DND-41 (cell line): ENCODE results near the gene ALDH16A1.

Experiments used
- EZH2 ChIP-seq: IDR thresholded peaks from 3 replicates; pipeline ENCODE4 v1.6.1; 2012; ENCODE audit warnings: borderline replicate concordance, low read depth, mild to moderate bottlenecking, moderate library complexity, low read length, inconsistent platforms; ENCODE audit not compliant: severe bottlenecking
- TF ChIP-seq, protein P1 (sequence below): IDR thresholded peaks from 2 replicates; pipeline ENCODE4 v1.5.1; 2012; ENCODE audit warnings: borderline replicate concordance, low read length, moderate library complexity, mild to moderate bottlenecking; ENCODE audit not compliant: poor library complexity, severe bottlenecking; ENCODE audit errors: extremely low read depth

DNA sequence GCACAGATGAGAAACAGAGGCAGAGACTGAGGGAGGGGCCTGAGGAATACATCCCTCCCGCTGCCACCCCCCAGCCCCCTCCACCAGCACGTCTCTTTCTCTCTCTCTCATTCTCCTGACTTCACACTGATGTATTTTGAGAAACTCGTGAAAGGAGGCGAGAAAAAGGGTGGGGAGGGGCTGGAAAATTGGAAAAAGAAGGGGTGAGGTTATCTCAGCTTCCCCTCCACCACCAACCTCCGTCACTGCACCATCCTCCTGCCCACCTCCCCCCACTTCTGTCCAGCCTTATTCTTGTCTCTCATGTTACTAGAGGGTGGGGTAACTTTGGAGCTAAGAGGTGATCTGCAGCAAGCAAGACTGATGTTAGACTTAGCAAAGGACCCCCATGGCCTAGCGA lies 13.2 kb upstream of the ALDH16A1 start:
- TF ChIP-seq, protein P1, sequence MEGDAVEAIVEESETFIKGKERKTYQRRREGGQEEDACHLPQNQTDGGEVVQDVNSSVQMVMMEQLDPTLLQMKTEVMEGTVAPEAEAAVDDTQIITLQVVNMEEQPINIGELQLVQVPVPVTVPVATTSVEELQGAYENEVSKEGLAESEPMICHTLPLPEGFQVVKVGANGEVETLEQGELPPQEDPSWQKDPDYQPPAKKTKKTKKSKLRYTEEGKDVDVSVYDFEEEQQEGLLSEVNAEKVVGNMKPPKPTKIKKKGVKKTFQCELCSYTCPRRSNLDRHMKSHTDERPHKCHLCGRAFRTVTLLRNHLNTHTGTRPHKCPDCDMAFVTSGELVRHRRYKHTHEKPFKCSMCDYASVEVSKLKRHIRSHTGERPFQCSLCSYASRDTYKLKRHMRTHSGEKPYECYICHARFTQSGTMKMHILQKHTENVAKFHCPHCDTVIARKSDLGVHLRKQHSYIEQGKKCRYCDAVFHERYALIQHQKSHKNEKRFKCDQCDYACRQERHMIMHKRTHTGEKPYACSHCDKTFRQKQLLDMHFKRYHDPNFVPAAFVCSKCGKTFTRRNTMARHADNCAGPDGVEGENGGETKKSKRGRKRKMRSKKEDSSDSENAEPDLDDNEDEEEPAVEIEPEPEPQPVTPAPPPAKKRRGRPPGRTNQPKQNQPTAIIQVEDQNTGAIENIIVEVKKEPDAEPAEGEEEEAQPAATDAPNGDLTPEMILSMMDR, result no peak
- TF ChIP-seq EZH2, result no peak
